HG03439 (cell line): ENCODE data around the gene BRD9.
"Not testable (repeated sequence)": the region's sequence is repeated elsewhere in the genome, so short reads cannot be mapped to it uniquely, and the experiment has no call there.

Experiments used
- ATAC-seq: cut with Tn5 transposase; IDR thresholded peaks from one replicate; pipeline ENCODE4 v1.9.1; 2021; ENCODE audit warnings: mild to moderate bottlenecking, moderate library complexity; ENCODE audit not compliant: unreplicated experiment

The BRD9 gene

DNA sequence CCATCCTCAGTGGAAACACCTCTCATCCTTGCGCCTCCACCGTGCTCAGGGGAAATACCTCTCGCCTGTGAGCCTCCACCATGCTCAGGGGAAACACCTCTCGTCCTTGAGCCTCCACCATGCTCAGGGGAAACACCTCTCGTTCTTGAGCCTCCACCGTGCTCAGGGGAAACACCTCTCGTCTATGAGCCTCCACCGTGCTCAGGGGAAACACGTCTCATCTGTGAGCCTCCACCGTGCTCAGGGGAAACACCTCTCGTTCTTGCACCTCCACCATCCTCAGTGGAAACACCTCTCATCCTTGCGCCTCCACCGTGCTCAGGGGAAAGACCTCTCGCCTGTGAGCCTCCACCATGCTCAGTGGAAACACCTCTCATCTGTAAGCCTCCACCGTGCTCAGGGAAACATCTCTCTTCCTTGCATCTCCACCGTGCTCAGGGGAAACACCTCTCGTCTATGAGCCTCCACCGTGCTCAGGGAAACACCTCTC lies 46.0 kb downstream of the BRD9 start:
- ATAC-seq = not testable (repeated sequence)

DNA sequence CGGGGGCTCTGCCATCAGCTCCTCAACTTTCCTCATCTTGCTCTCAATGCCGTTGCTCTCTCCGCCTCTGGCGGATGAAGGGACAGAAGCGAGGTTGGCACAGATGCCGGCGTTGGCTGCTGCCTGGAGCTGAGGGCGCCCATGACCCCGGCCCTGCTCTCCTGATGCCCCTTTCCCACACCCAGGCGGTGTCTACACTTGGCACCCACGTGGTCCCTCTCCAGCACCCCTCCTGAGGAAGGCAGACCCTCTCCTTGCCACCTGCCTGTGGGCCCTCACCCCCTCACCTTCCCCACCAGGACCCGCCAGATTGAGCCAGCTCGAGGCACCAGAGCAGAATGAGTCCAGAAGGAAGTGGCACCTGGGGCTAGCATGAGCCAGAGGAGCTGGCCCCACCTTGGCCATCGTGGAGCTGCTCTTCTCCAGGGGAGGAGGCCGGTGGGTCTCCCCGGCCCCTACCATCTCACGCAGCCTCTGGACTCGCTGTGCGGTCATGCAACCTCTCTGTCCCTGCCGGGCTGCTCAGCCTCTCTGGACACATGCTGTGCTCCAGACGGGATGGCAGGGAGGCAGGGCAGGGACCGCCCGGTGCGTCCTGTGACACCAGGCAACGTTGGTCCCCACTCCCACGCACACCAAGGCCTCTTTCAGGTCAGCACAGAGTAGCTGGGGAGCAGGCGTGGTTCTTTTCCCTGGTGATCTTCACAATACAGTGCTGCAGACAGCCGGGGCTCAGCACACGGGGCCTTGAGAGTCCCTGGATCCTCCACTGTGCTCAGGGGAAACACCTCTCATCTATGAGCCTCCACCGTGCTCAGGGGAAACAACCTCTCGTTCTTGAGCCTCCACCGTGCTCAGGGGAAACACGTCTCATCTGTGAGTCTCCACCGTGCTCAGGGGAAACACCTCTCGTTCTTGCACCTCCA lies 46.7 kb downstream of the BRD9 start:
- not testable (repeated sequence) for ATAC-seq

DNA sequence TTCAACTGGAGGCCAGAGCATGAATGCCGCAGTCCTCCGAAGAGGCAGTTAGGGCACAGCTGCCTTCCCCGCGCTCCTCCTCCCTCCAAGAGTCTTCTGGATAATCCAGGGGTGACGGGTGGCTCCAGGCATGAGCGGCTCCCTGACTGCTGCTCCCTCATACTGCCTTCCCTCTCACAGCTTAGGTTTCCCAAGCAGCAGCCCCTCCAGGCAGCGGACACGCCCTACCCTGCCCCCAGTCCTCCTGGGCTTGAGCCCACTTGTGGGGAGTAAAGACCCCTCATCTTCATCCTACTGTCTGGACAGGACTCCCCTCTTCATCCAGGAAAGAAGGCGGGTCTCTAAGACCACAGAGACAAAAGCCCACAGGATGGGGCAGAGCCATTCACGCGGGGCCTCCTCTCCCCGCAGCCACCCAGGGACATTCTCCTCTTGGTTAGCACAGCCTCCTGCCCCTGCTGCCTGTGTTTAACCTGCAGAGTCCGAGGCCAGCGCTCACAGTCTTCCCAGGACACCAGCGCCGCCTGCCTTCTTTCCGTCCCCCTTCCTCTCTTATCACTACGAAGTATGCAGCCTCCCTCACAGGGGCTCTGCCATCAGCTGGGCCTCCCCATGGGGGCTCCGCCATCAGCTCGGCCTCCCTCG lies 47.4 kb downstream of the BRD9 start:
- not testable (repeated sequence) for ATAC-seq

DNA sequence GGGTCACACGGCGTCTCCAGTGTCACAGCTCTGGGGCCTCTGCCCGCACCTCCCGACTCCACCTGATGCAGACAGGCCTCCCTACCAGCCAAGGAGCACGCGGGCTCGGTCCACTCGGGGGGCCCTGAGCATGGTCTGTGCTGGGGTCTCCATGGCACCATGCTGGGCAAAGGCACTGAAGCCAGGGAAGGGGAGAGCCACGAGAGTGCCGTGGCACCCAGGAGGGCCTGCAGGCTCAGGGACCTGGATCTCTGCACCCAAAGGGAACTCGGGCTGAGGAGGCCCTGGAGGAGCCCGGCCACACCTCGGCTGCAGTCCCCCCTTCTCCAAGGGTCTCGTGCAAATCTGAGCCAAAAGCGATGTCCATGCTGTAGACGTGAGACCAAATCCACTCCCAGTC lies 48.2 kb downstream of the BRD9 start:
- ATAC-seq = not testable (repeated sequence)

DNA sequence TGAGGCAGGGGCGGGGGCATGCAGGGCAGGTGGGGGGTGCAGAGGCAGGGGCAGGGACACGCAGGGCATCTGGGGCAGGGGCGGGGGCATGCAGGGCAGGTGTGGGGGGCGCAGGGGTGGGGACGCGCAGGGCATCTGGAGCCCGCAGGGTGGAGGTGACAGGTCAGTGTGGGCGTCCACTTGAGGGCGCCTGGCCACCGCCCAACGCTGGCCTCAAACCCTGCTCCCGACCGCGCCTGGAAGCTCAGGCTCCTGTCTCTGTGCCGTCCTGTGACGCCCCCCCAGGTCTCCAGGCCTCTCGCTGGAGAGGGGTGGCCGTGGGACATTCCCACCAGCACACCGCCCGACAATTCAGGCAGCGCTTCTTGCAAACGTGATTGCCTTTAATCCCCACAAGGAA lies 48.7 kb downstream of the BRD9 start:
- not testable (repeated sequence) for ATAC-seq

DNA sequence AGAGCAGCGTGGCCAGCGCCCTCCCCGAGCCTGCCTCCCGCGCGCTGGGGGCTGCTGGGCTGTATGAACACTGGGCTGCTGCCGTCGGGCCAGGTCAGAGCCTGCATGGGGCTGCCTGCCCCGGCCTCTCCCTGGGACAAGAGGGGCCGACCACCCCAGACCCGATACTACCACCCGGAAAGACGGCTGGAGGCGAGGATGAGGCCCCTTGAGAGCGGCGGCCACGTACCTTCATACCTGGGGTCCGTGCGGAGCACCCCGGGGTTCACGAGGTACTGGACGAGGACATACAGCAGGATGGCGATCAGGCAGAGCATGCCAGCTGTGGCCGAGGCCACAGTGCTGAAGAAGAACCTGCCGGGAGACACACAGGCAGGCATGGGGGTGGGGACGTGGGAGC lies 49.2 kb downstream of the BRD9 start:
- ATAC-seq = not testable (repeated sequence)

DNA sequence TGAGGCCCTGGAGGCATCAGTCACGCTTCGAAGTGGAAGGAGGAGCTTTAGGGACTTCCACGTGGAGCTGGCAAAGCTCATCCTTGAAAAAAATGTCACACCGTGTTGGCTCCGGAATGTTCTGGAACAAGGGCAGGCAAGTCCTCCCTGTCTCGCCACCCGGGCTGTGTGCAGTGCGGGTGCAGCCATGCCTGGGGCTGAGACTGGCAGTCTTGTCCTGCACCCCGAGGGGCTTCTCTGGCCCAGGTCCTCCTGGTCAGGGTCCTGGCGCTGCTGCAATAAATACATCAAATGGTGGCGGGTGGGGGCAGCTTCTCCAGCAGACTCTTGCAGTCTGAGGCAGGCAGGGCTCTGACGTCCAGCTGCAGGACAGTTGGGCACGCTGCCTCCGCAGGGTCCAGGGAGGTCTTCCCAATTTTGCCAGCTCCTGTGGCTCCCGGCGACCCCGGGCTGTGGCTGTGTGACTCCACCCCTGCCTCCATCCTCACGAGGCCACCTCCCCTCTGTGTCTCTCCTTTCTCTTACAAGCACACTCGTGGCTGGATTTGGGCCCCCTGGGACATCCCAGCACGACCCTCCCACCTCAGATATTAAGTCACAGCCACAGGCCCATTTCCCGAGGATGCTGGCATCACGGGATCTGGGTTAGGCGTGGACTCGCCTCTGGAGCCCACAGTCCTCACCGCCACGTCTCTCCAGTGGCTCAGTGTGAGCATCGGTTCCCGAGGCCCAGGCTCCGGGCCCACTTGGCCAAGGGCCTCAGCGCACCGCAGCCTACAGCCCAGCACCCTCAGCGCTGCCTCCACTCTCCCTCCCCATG lies 50.0 kb downstream of the BRD9 start:
- not testable (repeated sequence) for ATAC-seq

DNA sequence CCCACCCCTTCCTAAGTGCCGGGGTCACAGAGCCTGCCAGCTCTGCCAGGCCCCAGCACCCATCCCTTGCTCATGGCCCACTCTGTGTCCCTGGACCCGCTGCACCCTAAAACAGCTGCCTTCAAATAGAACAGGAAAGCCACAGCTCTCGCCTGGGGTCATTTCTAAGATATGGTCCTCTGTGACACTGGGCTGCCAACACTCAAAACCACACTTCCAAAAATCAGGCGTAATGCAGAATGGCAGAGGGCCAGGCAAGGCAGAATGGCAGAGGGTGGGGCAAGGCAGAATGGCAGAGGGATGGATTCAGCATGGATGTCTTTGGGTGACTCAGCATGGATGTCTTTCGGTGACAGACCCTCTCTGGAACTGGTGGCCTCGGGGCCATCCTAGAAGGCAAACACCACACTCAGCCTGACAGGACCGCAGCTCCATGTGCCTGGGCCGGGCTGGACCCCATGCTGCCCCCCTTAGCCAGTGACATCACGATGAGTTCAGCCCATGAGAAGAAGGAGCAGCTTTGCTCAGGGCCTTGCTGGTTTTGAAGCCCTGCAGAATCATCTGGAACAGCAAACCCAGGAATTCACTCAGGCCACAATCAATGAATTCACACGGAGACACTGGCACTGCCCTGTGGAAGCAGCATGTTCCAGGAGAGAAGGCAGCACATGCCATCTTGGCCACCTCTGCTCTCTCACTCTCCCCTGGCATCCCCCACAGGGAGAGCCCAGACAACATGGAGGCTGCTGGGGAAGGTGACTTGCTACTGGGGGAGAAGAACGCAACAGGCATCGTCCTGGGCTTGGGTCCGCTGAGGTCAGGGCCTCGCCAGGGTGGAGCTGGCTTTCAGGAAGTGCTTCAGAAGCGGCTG lies 50.8 kb downstream of the BRD9 start:
- not testable (repeated sequence) for ATAC-seq

DNA sequence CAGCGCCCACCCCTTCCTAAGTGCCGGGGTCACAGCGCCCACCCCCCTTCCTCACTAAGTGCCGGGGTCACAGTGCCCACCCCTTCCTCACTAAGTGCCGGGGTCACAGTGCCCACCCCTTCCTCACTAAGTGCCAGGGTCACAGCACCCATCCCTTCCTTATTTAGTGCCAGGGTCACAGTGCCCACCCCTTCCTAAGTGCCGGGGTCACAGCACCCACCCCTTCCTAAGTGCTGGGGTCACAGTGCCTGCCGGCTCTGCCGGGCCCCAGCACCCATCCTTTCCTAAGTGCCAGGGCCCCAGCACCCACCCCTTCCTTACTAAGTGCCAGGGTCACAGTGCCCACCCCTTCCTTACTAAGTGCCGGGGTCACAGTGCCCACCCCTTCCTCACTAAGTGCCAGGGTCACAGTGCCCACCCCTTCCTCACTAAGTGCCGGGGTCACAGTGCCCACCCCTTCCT lies 51.6 kb downstream of the BRD9 start:
- not testable (repeated sequence) for ATAC-seq

DNA sequence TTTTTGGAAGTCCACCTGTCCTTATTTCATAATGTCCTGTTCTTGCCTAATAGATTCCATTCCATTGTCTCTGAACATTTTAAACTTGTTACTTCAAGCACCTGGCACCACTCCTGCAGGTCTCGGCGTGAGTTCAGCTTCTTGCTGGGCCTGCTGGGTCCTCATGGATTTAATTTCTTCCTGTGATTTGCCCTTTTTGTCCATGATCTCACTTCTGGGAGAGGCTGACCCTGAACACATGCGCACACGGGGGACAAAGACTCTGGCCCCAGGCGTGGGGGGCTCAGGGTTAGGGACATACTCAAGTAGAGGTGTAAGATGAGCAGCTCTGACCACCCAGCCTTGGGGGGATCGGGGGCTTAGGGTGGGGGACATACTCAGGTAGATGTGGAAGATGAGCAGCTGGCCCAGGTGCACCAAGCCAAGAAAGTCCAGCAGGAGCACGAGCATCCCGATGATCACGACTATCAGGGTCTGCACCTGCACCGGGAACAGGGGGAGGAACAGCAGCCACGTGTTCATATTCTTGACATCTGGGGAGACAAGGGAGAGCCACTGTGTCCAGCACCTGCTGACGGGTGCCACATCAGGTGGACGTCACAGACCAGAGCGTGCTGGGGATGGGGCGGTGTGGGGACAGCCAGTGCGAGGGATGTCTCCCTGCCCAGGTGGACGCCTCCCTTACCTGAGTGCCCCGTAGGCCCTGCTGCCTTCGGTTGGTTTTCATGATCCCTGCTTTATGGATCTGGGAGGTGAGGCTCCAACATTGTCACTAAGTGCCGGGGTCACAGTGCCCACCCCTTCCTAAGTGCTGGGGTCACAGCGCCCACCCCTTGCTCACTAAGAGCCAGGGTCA lies 52.3 kb downstream of the BRD9 start:
- not testable (repeated sequence) for ATAC-seq

DNA sequence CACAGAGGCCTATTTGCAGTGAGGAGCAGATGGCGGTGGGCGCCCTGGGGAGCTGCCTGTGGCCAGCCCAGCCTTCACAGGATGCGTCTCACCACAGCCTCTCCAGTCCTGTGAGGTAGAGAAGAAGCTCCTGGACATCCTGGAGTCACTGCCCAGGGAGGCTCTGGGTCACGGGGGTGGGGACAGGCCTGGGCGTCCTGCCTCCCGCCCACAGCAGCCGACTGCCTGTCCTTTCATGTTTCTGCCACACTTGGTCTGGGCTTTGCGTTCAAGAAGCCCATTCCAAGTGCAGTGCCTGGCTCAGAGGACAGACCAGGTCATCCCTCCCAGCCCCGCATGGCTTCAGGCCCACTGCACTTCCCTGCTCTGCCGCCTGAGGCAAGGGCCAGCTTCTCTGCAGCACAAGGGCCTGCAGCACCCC lies 54.2 kb downstream of the BRD9 start:
- ATAC-seq = not testable (repeated sequence)

DNA sequence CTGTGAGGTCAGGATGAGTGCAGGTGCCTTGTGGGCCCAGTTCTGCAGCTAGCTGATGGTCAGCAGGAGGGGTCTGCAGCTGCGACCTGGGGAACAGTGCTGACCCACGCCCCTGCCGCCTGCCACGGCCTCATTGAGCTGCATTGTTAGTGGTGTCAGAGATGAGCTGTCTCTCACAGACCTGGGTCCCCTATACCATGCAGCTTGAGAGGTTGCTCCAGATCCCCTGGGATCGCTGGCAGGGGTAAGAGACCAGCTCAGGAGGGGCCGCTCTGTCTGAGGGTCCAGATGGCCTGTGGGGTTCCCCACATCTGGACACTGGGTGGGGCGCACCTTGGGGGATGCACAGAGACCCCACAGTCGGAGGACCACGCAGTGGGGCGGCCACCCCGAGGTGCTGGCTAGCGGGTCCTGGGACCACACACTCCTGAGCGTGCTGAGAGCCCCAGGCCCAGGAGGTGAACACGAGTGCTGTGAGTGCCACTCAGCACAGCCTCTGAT lies 54.9 kb downstream of the BRD9 start:
- not testable (repeated sequence) for ATAC-seq

DNA sequence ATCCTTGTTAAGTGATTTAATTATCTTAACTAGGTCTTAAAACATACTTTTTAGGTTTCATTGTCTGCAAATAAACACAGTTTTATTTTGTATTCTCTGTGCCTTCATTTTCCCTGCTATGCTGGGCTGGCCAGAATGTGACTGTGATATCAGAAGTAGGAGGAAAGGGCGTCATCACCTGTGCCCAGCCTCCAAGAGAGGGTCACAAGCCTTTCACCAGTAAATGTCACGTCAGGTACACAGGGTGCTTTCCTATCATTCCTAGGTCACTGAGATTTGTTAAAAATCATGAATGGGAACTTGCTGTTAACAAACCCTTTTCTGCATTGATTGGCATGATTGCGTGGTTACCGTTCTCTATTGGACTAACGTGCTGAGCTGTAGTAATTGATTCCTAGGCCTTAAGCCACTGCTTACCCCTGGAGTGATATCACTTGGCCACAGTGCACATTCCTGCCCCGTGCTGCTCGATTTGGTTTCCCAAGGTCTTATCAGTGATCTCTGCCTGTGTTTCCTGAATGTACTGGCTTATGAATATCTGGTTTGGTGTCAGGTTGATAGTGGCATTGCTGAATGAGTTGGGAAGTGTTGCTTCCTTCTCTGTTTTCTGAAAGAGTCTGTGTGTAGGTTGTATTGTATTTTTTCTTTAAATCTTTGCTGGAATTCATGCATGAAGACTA lies 56.5 kb downstream of the BRD9 start:
- not testable (repeated sequence) for ATAC-seq

DNA sequence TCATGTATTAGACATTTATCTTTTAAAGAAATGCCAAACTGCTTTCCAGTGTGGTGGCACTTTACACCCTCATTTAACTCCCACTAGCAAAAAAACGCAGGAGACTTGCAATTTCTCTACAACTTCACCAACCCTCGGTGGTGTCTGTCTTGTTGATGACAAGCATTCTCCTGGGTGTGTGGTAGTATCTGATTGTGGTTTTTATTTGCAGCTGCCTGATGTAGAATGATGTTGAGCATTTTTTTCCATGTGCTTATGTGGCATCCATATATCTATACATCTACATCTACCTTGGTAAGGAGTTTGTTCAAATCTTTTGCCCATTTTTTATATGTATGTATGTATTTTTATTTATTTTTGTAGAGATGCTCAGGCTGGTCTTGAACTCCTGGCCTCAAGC lies 58.6 kb downstream of the BRD9 start:
- not testable (repeated sequence) for ATAC-seq

DNA sequence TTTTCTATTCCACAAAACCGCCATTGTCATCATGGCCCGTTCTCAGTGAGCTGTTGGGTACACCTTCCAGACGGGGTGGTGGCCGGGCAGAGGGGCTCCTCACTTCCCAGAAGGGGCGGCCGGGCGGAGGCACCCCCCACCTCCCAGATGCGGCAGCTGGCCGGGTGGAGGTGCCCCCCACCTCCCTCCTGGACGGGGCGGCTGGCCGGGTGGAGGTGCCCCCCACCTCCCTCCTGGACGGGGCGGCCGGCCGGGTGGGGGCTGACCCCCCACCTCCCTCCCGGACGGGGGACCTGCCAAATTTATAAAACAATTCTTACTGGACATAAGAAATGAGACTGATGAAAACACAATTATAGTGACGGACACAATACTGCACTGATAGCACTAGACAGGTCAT lies 64.4 kb downstream of the BRD9 start:
- ATAC-seq = not testable (repeated sequence)

DNA sequence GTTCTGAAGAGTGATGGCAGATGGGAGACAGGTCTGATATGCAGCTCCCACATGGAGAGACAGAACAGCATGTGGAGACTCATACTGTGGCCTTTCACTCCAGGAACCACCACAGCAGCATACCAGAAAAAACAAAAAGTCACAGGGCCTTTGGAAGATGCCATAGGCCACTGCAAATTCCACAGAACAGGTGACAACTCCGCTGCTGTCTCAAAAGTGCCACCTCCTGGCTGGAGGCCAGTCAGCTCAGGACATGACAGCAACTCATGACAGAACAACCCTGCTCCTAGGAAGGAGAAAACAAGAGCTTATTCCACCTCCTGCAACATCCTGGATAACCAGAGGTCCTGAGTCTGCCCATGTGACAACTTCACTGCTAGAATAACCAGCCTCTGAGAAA lies 67.1 kb downstream of the BRD9 start:
- not testable (repeated sequence) for ATAC-seq

DNA sequence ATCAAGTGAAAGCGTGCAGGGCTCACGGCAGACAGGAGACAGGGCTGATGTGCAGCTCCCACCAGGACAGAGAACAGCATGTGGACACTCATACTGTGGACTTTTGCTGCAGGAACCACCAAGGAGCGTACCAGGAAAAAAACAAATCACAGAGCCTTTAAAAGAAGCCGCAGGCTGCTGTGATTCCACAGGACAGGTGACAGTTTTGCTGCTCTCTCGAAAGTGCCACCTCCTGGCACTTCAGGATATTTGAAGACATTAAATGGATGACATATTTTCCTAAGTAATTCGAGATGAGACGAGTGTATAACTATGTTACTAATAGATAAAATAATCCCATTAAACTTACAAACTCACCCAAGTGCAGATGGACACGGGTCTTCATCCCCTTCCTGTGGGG lies 71.1 kb downstream of the BRD9 start:
- no peak for ATAC-seq

DNA sequence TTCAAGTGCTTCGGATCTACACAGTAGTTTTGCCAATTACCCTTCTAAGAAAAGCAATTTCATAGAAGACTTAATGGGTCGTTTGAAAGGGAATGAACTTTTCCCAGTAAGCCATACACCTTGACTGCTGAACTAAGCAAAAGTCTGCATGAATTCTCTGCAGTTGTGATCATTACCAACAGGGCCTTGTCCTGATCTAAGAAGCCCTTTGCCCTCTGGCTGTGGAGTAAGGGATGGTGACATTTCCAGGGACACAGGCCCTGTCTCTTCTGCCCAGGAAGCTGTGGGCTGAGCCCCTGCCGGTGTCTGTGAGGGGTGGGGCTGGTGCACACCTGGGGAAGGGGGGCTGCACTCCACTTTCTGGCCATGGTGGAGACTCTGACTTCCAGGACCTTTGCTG lies 72.4 kb downstream of the BRD9 start:
- ATAC-seq = no peak
